GM19328 (cell line): ENCODE results near the gene SLC6A4.
"Not testable (repeated sequence)": the region's sequence is repeated elsewhere in the genome, so short reads cannot be mapped to it uniquely, and the experiment has no call there.

Experiments used
- ATAC-seq: cut with Tn5 transposase; IDR thresholded peaks from one replicate; pipeline ENCODE4 v1.9.1; 2021; ENCODE audit warnings: mild to moderate bottlenecking, moderate library complexity; ENCODE audit not compliant: unreplicated experiment

The SLC6A4 gene

GRCh38 chr17:30220414-30220813 is 15.1 kb downstream of the SLC6A4 start:
- ATAC-seq = no peak

DNA sequence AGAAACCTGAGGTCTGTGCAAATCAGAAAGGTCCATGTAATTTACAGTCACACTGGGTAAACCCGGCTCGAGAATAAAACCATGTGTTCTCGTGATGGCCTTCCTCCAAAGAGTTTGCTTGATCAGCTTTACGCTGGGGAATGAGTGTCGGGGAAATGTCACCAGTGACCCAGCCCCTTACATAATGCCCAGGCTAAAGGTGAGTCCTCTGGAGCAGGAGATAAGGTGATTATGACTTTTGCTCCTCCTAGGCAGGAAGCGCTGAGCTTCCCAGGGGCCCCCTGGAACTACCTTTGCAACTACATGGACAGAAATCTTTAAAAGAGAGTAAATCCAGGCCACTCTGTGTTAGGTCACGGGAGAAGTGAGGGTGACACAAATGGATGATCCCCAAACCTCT is 15.7 kb downstream of the SLC6A4 start:
- no peak for ATAC-seq

DNA sequence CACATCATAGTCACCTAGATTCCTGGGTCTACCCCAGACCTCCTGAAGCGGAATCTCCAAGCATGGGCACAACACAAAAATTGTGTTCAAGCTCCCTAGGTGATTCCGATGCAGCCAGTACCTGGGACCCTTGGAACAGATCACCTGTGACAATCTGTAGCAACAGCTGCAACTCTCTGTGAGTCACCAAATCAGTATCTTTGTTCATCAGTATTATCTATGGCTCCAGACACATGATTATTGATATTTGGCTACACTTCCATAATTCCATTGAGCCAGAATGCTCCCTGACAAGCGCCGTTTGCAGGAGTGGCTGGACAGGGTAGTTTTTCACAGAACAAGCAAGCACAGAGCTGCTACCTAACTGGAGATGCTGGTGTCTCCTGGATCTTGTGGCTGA is 16.2 kb downstream of the SLC6A4 start:
- no peak for ATAC-seq

DNA sequence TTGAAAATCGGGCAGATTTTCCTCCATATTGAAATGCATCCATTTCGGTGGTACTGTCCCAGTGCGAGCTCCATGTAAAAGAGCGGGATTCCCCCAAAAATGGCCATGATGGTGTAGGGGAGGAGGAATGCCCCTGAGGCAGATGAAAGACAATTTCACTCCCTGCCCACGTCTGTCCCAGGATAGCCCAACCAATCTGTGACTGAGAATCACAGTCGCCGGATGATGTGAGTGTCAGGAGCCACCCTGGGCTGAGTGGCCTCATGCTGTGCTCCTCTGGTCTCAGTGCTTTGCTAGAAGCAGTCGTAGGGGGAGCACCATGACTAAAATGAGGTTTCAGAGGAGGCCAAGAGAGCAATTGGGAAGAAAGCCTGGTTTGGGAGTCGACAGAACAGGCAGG is 16.7 kb downstream of the SLC6A4 start:
- ATAC-seq = no peak

- ATAC-seq = no peak
These were observed 17.7 kb downstream of the SLC6A4 start for GRCh38 chr17:30217746-30218245.

- no peak for ATAC-seq
These were observed 18.4 kb downstream of the SLC6A4 start for GRCh38 chr17:30217054-30217453.

- no peak for ATAC-seq
These were observed 22.7 kb downstream of the SLC6A4 start for GRCh38 chr17:30212750-30213149.

DNA sequence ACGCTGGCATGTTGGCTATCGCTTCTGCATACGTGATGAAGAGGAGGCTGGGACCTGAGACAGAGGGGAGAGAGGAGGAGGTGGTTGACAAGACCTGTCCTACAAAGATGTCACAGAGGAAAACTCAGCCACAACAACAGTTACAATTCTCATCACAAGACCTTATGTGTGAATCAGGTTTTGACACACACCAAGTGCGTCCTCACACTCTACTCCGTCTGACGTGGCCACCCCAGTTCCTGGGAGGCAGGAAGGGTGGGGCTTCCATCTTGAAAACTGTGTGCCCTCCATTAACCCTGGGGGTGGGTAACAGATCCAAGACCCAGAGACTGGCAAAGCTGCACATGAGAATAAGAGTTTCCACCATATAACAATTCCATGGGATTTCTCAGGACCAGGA is 24.1 kb downstream of the SLC6A4 start:
- ATAC-seq = no peak

- ATAC-seq = no peak
These were observed 24.6 kb downstream of the SLC6A4 start for GRCh38 chr17:30210901-30211300.

GRCh38 chr17:30210366-30210765 is 25.1 kb downstream of the SLC6A4 start:
- ATAC-seq = no peak

DNA sequence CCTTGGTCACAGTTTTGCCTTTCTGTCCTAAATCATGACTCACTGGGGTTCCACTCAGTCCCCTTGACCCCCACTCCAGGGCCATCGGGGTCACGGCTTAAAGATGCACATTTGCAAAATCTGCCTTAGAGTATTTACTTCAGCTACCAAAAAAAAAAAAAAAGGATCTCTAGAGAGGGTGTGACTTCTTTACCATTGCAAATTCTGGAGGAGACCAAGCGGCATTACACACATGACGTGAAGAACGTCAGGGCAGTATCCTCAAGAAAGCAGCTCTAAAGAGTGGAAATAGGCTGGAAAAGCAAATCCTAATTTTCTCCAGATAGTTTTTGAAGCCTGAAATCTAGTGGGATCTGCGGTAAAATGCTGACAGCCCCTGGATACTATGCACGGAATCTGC is 25.6 kb downstream of the SLC6A4 start:
- no peak for ATAC-seq

DNA sequence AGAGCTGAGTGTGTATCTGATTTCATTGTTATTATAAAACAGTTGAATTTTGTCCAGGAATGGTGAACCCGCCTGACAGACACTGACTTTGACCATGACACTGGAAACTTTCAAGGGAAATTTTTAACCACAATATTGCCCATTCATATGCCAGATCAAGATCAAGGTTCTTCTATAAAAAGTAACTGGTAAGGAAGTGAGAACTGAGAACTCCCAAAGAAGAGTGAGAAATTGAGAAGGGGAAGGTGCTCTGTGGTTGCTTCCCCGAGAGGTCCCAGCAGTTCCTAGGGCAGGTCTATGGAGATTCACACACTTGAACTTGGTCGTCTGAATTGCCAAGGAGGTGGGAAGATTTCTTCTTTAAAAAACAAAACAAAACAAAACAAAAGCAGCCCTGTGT is 27.3 kb downstream of the SLC6A4 start:
- no peak for ATAC-seq

- ATAC-seq = no peak
These were observed 27.8 kb downstream of the SLC6A4 start for GRCh38 chr17:30207655-30208054.

- no peak for ATAC-seq
These were observed 32.0 kb downstream of the SLC6A4 start for GRCh38 chr17:30203471-30203981.

DNA sequence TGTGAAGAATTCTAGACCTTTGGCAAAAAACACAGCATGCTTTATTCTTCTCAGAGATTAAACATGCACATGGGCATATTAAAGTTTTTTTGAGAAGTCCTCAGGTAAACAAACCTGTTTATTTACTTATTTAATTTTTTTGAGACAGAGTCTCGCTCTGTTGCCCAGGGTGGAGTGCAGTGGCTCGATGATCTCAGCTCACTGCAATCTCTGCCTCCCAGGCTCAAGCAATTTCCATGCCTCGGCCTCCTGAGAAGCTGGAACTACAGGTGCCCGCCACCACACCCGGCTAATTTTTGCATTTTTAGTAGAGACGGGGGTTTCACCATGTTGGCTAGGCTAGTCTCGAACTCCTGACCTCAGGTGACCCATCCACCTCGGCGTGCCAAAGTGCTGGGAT is 34.8 kb downstream of the SLC6A4 start:
- ATAC-seq = not testable (repeated sequence)

DNA sequence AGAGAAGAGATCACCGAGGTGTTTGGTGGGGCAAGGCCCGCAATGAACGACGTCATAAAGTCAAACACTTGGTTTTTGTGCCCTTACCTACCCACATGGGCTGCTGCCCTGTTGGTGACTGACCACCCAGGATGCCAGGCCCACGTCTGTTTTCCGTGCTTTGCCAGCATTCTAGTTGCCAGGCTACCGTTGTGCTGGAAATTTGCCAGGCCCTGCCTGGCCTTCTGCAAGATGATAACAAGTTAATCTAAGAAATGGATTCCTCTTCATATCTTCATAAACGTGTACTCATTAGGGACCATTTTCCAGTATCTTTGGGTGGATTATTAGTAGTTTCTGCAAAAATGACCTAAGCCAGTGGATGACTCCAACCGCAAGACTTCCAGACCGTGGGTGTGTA is 35.4 kb downstream of the SLC6A4 start:
- ATAC-seq = no peak

GRCh38 chr17:30199600-30199999 is 35.9 kb downstream of the SLC6A4 start:
- ATAC-seq = no peak

DNA sequence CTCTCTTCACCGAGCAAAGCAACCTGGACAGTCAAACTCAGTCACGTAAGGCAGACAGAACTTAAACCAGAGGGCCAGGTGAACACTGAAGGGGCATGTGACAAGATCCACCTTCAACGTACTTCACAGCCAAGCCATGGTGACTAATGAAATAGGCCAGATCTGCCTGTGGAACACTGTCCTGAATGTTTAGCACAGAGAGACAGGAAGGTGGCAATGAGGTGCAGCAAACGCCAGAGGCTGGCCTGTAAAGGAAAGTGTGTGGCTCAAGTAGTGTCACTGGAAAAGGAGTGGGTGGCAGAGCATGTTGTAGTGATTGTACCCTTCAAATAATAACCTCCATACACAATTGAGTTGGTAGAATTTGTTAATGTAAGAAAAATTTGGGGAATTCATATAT is 38.1 kb downstream of the SLC6A4 start:
- ATAC-seq = no peak

DNA sequence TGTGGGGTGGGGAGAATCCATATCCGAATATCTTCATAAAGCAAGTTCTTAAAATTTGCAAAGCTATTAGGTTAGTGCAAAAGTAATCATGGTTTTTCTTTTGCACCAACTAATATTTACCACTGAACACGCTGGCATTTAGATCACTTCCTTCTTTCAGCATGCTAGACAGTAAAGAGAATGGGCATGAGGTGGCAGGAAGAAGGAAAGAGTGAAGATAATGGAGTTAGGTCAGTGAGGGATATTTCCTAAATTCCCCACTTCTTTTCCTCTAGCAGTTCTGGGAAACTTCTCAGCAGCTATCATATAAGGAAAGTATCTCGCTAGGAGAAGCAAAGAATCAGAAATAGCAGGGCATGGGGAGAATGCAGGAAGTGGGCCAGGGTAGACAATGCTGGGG is 39.0 kb downstream of the SLC6A4 start:
- no peak for ATAC-seq

DNA sequence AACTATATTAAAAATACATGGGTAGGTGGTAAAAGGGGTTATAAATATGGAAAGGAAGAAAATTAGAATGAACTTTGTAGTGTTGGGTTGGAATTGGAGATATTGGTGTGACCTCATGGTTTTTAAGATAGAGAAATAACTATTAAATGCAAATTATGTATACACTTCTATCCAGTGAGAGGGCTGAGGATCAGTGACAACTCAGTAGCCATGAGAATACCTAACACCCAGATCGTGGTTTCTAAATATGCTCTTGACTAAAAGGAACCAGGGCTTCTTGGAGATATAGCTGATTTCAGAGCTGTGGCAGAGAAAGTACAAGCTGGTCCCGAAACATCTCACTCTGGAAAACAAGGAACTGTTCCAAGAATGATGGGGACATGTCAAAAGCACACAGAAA is 44.4 kb downstream of the SLC6A4 start:
- no peak for ATAC-seq

GRCh38 chr17:30188211-30188939 is 47.1 kb downstream of the SLC6A4 start:
- ATAC-seq = no peak

- no peak for ATAC-seq
These were observed 47.9 kb downstream of the SLC6A4 start for GRCh38 chr17:30187573-30187972.

GRCh38 chr17:30186761-30187160 is 48.7 kb downstream of the SLC6A4 start:
- no peak for ATAC-seq
